Esophagus muscularis mucosa (tissue), 4 donors: Measurements from ENCODE around the gene EEF1E1.

Experiments used
- CTCF ChIP-seq, 3 experiments: fragments of 200-600 bp in 2 of 3; fragments of 450-650 bp in 1 of 3; sonication (generic) in 2 of 3; IDR thresholded peaks; one replicate each; pipeline ENCODE4 v1.5.1; 2017 to 2019; ENCODE audit warnings: antibody characterized with exemption in 3 of 3, mild to moderate bottlenecking in 2 of 3, moderate library complexity in 1 of 3
- EP300 ChIP-seq: sonication (generic); formaldehyde crosslinking; IDR thresholded peaks from one replicate; pipeline ENCODE4 v1.6.1; 2017; ENCODE audit warnings: antibody characterized with exemption
- POLR2A ChIP-seq: fragments of 450-650 bp; IDR thresholded peaks from one replicate; pipeline ENCODE4 v1.6.1; 2017; ENCODE audit warnings: antibody characterized with exemption, moderate library complexity, mild to moderate bottlenecking, low read depth
- POLR2AphosphoS5 ChIP-seq, 2 donors: sonication (generic); formaldehyde crosslinking; IDR thresholded peaks; one replicate each; pipeline ENCODE4 v1.6.1; 2017; ENCODE audit warnings: antibody characterized with exemption in 2 of 2

GRCh38 chr6:8137529-8137939, 35.2 kb upstream of the EEF1E1 start:
- TF ChIP-seq POLR2A, result no peak
- no peak for TF ChIP-seq CTCF (IDR thresholded peaks at IDR 0.05)
- TF ChIP-seq POLR2AphosphoS5 (IDR thresholded peaks at IDR 0.05), result no peak
- no peak for TF ChIP-seq EP300
